Esophagus squamous epithelium (tissue), 4 donors: Measurements from ENCODE around the gene ASTN2.

ENCODE experiments used
- POLR2A ChIP-seq, 4 donors: fragments of 450-650 bp; IDR thresholded peaks; one replicate each; pipeline ENCODE4 v1.6.1; 2017; ENCODE audit warnings: antibody characterized with exemption in 4 of 4, mild to moderate bottlenecking in 4 of 4, moderate library complexity in 3 of 4
- TF ChIP-seq, protein P1 (sequence below), 6 experiments: fragments of 450-650 bp in 4 of 6; fragments of 200-600 bp in 2 of 6; sonication (generic) in 2 of 6; IDR thresholded peaks; one replicate each; pipeline ENCODE4 v1.5.1; 2016 to 2019; ENCODE audit warnings: antibody characterized with exemption in 6 of 6, mild to moderate bottlenecking in 4 of 6, moderate library complexity in 4 of 6

DNA sequence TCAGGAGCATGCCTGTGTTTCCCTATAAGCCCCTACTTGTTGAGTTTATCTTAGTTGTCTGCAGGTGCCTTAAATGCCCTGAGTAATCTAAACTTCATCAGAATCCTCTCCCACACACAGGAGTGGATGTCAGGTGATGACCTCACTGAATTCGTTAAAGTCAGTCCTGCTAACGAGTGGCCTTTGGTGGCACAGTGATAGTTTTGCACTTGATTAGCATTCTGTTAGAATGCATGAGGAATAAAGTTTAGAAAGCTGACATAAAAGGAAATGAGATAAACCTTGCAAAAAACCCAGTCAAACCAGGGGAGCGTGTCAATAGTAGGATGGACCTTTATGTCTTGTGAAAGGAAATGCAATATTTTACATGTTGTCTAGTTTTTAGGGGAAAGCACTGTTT, 723.2 kb downstream of the ASTN2 start:
- TF ChIP-seq, protein P1, sequence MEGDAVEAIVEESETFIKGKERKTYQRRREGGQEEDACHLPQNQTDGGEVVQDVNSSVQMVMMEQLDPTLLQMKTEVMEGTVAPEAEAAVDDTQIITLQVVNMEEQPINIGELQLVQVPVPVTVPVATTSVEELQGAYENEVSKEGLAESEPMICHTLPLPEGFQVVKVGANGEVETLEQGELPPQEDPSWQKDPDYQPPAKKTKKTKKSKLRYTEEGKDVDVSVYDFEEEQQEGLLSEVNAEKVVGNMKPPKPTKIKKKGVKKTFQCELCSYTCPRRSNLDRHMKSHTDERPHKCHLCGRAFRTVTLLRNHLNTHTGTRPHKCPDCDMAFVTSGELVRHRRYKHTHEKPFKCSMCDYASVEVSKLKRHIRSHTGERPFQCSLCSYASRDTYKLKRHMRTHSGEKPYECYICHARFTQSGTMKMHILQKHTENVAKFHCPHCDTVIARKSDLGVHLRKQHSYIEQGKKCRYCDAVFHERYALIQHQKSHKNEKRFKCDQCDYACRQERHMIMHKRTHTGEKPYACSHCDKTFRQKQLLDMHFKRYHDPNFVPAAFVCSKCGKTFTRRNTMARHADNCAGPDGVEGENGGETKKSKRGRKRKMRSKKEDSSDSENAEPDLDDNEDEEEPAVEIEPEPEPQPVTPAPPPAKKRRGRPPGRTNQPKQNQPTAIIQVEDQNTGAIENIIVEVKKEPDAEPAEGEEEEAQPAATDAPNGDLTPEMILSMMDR (IDR thresholded peaks at IDR 0.05), result no peak
- TF ChIP-seq POLR2A (IDR thresholded peaks at IDR 0.05), result no peak
